Measurements from ENCODE around the gene HOXA11.

The HOXA11 gene

DNA sequence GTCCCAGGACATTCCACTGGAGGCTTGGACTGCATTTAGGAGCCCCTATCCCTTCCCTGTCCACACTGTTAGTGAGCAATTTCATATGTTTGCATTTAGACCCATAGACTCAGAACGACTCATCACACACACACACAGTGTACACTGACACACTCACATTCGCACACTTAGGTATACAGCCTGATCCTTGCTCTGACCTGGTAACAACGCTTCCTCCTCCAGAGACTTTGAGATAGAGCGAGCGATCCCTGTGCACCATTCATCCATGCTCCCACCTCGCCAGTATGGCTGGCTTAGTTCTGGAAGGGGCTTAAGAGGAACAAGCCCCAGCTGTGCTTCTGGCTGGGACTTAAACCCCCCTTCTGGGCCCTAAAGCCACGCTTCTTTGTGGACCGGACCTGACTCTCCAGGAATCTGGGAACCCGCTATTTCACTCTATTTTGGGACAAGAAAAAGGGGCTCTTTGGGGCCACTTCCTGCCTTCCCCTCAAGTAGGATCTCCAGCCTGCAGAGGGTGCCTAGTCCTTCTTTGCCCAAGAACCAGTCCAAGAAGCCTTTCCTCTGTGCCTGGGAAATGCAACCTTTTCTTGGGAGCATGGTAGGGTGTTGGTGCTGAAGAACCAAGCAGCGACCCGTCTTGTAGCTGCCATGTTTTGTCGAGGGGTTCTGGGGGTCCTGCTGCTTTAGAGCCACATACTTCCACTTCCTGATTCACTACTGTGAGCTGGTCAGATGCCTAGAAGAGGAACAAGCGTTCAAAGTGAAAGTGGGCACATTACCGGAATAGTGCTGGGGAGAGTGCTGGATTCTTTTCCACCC, 15.9 kb upstream of the HOXA11 start:
- peaks cover 22% of the 10 kb centered on the region for H3K27me3 ChIP-seq (ENCODE audit: control insufficient read depth, insufficient read depth, low read length)
- TF ChIP-seq CTCF (IDR thresholded peaks at IDR 0.05), result no peak
- no peak overlapping the region for H3K4me3 ChIP-seq (ENCODE audit: low read depth, low read length)
- H3K36me3 ChIP-seq (ENCODE audit: control insufficient read depth, insufficient read depth, low read length), result no peaks in the 10 kb centered on the region
- H3K27ac ChIP-seq, result no peak overlapping the region
- no peaks in the 10 kb centered on the region for H3K79me2 ChIP-seq
- no peak overlapping the region for H2AFZ ChIP-seq
- H3K9ac ChIP-seq, result no peak overlapping the region
- H3K4me2 ChIP-seq (ENCODE audit: low read length), result no peak overlapping the region
- H3K4me1 ChIP-seq, result no peaks in the 10 kb centered on the region
- no peaks in the 10 kb centered on the region for H3K9me3 ChIP-seq (ENCODE audit: control insufficient read depth, low read length)

DNA sequence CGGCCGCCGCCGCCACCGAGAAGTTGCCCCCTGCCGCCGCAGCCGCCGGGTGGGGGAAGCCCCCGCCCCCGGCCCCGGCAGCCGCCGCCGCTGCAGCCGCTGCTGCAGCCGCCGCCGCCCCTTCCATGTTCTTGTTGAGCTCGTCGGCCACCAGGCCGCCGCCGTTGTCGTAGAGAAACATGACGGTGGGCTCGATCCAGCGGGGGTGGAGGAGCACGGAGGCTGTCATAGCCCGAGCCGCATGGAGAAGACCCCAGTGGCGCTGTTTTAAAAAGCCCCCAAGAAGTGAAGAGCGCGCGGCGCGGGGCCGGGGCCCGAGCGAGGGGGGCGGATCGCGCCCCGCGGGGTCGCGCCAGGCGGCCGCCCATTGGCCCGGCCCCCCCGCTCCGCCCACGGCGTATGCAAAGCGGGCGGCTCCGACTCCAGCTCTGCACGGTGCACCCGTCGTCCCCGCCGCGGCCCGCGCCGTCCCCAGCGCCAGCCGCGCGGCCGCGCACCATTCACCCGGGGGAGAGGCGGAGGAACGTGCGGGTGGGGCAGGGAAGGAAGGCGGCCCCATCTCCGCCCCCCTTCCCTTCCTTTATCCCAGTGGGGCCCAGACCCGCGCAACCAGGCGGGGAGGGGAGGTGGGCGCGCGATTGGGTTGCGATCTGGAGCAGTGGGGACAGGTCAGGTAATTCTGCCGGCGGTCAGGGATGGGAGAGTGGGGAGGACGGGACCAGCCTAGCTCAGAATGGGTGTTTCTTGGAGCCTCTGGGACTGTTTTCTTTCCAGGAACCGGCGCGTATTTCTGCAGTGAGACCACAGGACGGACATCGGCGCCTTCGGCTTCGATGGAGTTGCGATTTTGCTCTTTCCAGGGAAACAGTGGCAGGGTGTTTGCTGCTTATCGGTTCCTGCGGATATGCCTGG, 15.1 kb upstream of the HOXA11 start, which contains the start of gene HOXA13:
Gene HOXA13, minus strand, starts transcription at position 243 of the 912 bp plus-strand sequence. Its CDS starts 14 bp downstream, at position 229.
- no peaks in the 10 kb centered on the region for H3K36me3 ChIP-seq (ENCODE audit: control insufficient read depth, insufficient read depth, low read length)
- H2AFZ ChIP-seq, result no peak within 1 kb of the TSS
- no peak for TF ChIP-seq CTCF (IDR thresholded peaks at IDR 0.05)
- peaks cover 13% of the 10 kb centered on the region for H3K27me3 ChIP-seq (ENCODE audit: control insufficient read depth, insufficient read depth, low read length)
- H3K4me1 ChIP-seq, result no peaks in the 10 kb centered on the region
- no peaks in the 10 kb centered on the region for H3K9me3 ChIP-seq (ENCODE audit: control insufficient read depth, low read length)
- no peak within 1 kb of the TSS for H3K4me3 ChIP-seq (ENCODE audit: low read depth, low read length)
- no peaks in the 10 kb centered on the region for H3K79me2 ChIP-seq
- no peak within 1 kb of the TSS for H3K9ac ChIP-seq
- no peak within 1 kb of the TSS for H3K27ac ChIP-seq
- H3K4me2 ChIP-seq (ENCODE audit: low read length), result no peak within 1 kb of the TSS

- TF ChIP-seq CTCF (IDR thresholded peaks at IDR 0.05), result no peak
- Histone ChIP-seq H3K9ac (no peak overlapping the region), H3K9me3 (ENCODE audit: control insufficient read depth, low read length) (no peaks in the 10 kb centered on the region), H3K79me2 (no peaks in the 10 kb centered on the region), H3K36me3 (ENCODE audit: control insufficient read depth, insufficient read depth, low read length) (no peaks in the 10 kb centered on the region), H3K4me3 (ENCODE audit: low read depth, low read length) (no peak overlapping the region), H3K4me2 (ENCODE audit: low read length) (no peak overlapping the region), H3K27ac (no peak overlapping the region), H2AFZ (no peak overlapping the region), H3K4me1 (no peaks in the 10 kb centered on the region), H3K27me3 (ENCODE audit: control insufficient read depth, insufficient read depth, low read length) (peaks cover 12% of the 10 kb centered on the region)
Observed at GRCh38 chr7:27198871-27199801, 14.1 kb upstream of the HOXA11 start.

DNA sequence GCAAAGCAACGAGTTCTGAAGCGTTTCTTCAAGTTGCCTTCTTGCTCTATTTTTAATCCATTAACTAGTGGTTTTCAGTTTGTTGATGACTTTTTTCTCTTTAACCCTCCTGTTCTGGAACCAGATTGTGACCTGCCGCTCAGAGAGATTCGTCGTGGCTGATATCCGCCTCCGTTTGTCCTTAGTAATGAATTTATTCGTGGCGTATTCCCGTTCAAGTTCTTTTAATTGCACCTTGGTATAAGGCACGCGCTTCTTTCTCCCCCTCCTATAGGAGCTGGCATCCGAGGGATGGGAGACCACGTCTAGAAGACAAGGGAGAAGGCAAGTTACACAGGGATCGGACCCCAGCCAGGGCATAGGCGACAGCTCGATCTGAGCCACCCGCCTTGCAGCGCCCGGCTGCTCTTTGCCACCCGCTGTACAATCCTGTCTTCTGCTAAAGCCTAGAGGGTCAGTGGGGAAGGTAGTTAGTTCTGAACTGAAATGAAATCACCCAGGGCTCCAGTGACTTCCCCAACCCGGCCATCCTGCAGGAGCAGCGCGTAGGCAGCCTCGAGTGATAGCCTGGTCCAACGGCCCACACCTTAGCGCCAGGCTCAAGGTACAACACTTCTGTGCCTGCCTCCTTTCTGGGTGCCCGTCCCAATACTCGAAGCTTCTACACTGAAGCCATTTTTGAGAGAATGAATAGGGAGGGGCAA, 13.3 kb upstream of the HOXA11 start:
- Histone ChIP-seq H3K27me3 (ENCODE audit: control insufficient read depth, insufficient read depth, low read length) (peaks cover 14% of the 10 kb centered on the region), H3K9me3 (ENCODE audit: control insufficient read depth, low read length) (no peaks in the 10 kb centered on the region), H2AFZ (no peak overlapping the region), H3K4me3 (ENCODE audit: low read depth, low read length) (no peak overlapping the region), H3K9ac (no peak overlapping the region), H3K79me2 (no peaks in the 10 kb centered on the region), H3K36me3 (ENCODE audit: control insufficient read depth, insufficient read depth, low read length) (no peaks in the 10 kb centered on the region), H3K4me2 (ENCODE audit: low read length) (no peak overlapping the region), H3K4me1 (no peaks in the 10 kb centered on the region), H3K27ac (no peak overlapping the region)
- no peak for TF ChIP-seq CTCF (IDR thresholded peaks at IDR 0.05)

All from parathyroid adenoma (tissue), 2 donors.